CD14-positive monocyte (primary cell): ENCODE results near the gene RASD2. TPM values are rescaled to one million over a fixed set of nuclear protein-coding genes. Genes with fewer than 3 reads are reported as not detected.

Source experiments
- DNase-seq, 3 donors: peaks; one replicate each; pipeline ENCODE4 v3.0.0-alpha.2; 2011 to 2022
- H2AFZ ChIP-seq: 2 replicates; pipeline ENCODE4 v1.6.0; 2012; ENCODE audit warnings: mild to moderate bottlenecking, low read depth, low read length, inconsistent platforms; ENCODE audit not compliant: insufficient read depth, poor library complexity, severe bottlenecking
- H3K27ac ChIP-seq, 2 donors: 1 replicate in 1 of 2; 2 replicates in 1 of 2; pipeline ENCODE4 v1.5.1; 2012 to 2013; ENCODE audit warnings: low read length in 2 of 2, control low read depth in 1 of 2, inconsistent platforms in 1 of 2, low read depth in 1 of 2, mild to moderate bottlenecking in 1 of 2
- H3K27me3 ChIP-seq, 2 donors: one replicate each; pipeline versions ENCODE4 v1.6.0 to v1.6.1; 2011 to 2013; ENCODE audit warnings: low read length in 2 of 2; ENCODE audit not compliant: control insufficient read depth in 2 of 2, insufficient read depth in 2 of 2
- H3K36me3 ChIP-seq, 2 donors: replicated peaks in 1 of 2; 1 replicate in 1 of 2; 2 replicates in 1 of 2; pipeline versions ENCODE4 v1.5.1 to v1.6.1; 2012 to 2013; ENCODE audit warnings: low read length in 2 of 2, control low read depth in 1 of 2, inconsistent platforms in 1 of 2, mild to moderate bottlenecking in 1 of 2; ENCODE audit not compliant: insufficient read depth in 2 of 2, control insufficient read depth in 1 of 2
- H3K4me1 ChIP-seq, 2 donors: 1 replicate in 1 of 2; 2 replicates in 1 of 2; pipeline versions ENCODE4 v1.5.1 to v1.6.1; 2012 to 2013; ENCODE audit warnings: low read length in 2 of 2, control low read depth in 1 of 2, inconsistent platforms in 1 of 2, mild to moderate bottlenecking in 1 of 2, moderate library complexity in 1 of 2; ENCODE audit not compliant: insufficient read depth in 2 of 2, control insufficient read depth in 1 of 2
- H3K4me2 ChIP-seq: replicated peaks from 2 replicates; pipeline ENCODE3; 2012; ENCODE audit warnings: low read length, moderate library complexity, mild to moderate bottlenecking; ENCODE audit not compliant: poor library complexity, severe bottlenecking; ENCODE audit errors: extremely low read depth
- H3K4me3 ChIP-seq, 3 experiments: fragments of 200-600 bp in 1 of 3; sonication (generic) in 1 of 3; replicated peaks in 1 of 3; 1 replicate in 2 of 3; 2 replicates in 1 of 3; pipeline ENCODE4 v1.5.1; 2011 to 2013; ENCODE audit warnings: low read length in 3 of 3, mild to moderate bottlenecking in 3 of 3, control low read depth in 2 of 3, low read depth in 2 of 3, inconsistent platforms in 1 of 3, moderate library complexity in 1 of 3
- H3K79me2 ChIP-seq: 2 replicates; pipeline ENCODE4 v1.6.0; 2012; ENCODE audit warnings: mild to moderate bottlenecking, control low read depth, inconsistent platforms, low read length, moderate library complexity; ENCODE audit not compliant: insufficient read depth
- H3K9ac ChIP-seq: 2 replicates; pipeline ENCODE4 v1.6.0; 2017; ENCODE audit warnings: low read length, mild to moderate bottlenecking; ENCODE audit not compliant: insufficient read depth, poor library complexity, severe bottlenecking
- H3K9me3 ChIP-seq, 2 donors: replicated peaks in 1 of 2; 1 replicate in 1 of 2; 2 replicates in 1 of 2; pipeline versions ENCODE4 v1.5.1 to v1.6.1; 2012 to 2013; ENCODE audit warnings: low read length in 2 of 2, control low read depth in 1 of 2; ENCODE audit not compliant: control insufficient read depth in 1 of 2, insufficient read depth in 1 of 2
- H4K20me1 ChIP-seq: 2 replicates; pipeline ENCODE4 v1.6.0; 2012; ENCODE audit warnings: mild to moderate bottlenecking, low read length, control low read depth, moderate library complexity; ENCODE audit not compliant: insufficient read depth
- H3K27ac Mint-ChIP-seq, 7 donors: one replicate each; pipeline ENCODE4 v1.8.0; 2020; ENCODE audit warnings: mild to moderate bottlenecking in 7 of 7, mixed read lengths in 7 of 7, moderate library complexity in 6 of 7, inconsistent platforms in 2 of 7
- H3K27me3 Mint-ChIP-seq, 3 donors: one replicate each; pipeline ENCODE4 v1.8.0; 2021 to 2022; ENCODE audit warnings: low read depth in 3 of 3, mild to moderate bottlenecking in 3 of 3, mixed read lengths in 3 of 3, moderate library complexity in 3 of 3, inconsistent platforms in 1 of 3
- H3K36me3 Mint-ChIP-seq, 2 donors: one replicate each; pipeline ENCODE4 v1.8.0; 2020; ENCODE audit warnings: mixed read lengths in 2 of 2, inconsistent platforms in 1 of 2, mild to moderate bottlenecking in 1 of 2
- H3K4me1 Mint-ChIP-seq: one replicate; pipeline ENCODE4 v1.8.0; 2020; ENCODE audit warnings: mild to moderate bottlenecking, mixed read lengths
- H3K4me3 Mint-ChIP-seq, 2 donors: one replicate each; pipeline ENCODE4 v1.8.0; 2020; ENCODE audit warnings: mild to moderate bottlenecking in 2 of 2, mixed read lengths in 2 of 2, moderate library complexity in 1 of 2
- H3K9me3 Mint-ChIP-seq, 7 donors: one replicate each; pipeline ENCODE4 v1.8.0; 2020 to 2022; ENCODE audit warnings: mixed read lengths in 7 of 7, mild to moderate bottlenecking in 6 of 7, moderate library complexity in 6 of 7, inconsistent platforms in 2 of 7
- WGBS: methylation state at CpG from one replicate; pipeline ENCODE4 v1.1.5; 2013; ENCODE audit warnings: missing lambda C conversion rate; ENCODE audit not compliant: insufficient coverage; 5-methylcytosine and 5-hydroxymethylcytosine counted together
- intact Hi-C, 2 donors: fragments of 100-400 bp; cut with micrococcal nuclease; formaldehyde crosslinking; loops; one replicate each; pipeline versions ENCODE4 v1.15.0 to v1.15.1; 2023
- polyA plus RNA-seq, 3 donors: library from polyadenylated mRNA; depleted of rRNA in 1 of 3; unstranded in 2 of 3; stranded (reverse) in 1 of 3; fragments of 300-500 nt in 2 of 3; fragments of >200 nt in 1 of 3; fragmentation: Illumina TruSeq in 2 of 3; gene quantifications; 1 replicate in 2 of 3; 2 replicates in 1 of 3; pipeline ENCODE4 v1.2.3, GENCODE V29; 2012 to 2021
- TF ChIP-seq, protein P1 (sequence below): fragments of 200-600 bp; IDR thresholded peaks from one replicate; pipeline ENCODE4 v1.8.0; 2022; ENCODE audit warnings: antibody characterized with exemption, mild to moderate bottlenecking

RASD2 gene
- polyA plus RNA-seq, 3 donors, result 0.29 TPM; not detected in 2

GRCh38 chr22:35510481-35510934 lies 30.1 kb upstream of the RASD2 start:
- Mint-ChIP-seq H3K4me3 (no peak overlapping the region), H3K36me3 (no peaks in the 10 kb centered on the region), H3K27ac (peak overlapping the region in 3 of 7 donors; percentile 14 to 42 (median 37)), H3K27me3 (peaks cover 3 to 14% (median 8%) of the 10 kb centered on the region in 3 donors), H3K9me3 (no peaks in the 10 kb centered on the region), H3K4me1 (peaks cover 16% of the 10 kb centered on the region)
- peak overlapping the region; percentile 72 for H2AFZ ChIP-seq
- H3K27me3 ChIP-seq, result peaks cover 0 to 9% of the 10 kb centered on the region in 2 donors
- intact Hi-C loops, result no loop called here
- H3K79me2 ChIP-seq, result no peaks in the 10 kb centered on the region
- TF ChIP-seq, protein P1, sequence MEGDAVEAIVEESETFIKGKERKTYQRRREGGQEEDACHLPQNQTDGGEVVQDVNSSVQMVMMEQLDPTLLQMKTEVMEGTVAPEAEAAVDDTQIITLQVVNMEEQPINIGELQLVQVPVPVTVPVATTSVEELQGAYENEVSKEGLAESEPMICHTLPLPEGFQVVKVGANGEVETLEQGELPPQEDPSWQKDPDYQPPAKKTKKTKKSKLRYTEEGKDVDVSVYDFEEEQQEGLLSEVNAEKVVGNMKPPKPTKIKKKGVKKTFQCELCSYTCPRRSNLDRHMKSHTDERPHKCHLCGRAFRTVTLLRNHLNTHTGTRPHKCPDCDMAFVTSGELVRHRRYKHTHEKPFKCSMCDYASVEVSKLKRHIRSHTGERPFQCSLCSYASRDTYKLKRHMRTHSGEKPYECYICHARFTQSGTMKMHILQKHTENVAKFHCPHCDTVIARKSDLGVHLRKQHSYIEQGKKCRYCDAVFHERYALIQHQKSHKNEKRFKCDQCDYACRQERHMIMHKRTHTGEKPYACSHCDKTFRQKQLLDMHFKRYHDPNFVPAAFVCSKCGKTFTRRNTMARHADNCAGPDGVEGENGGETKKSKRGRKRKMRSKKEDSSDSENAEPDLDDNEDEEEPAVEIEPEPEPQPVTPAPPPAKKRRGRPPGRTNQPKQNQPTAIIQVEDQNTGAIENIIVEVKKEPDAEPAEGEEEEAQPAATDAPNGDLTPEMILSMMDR, result no peak
- H3K9ac ChIP-seq, result no peak overlapping the region
- H3K4me3 ChIP-seq, result no peak overlapping the region
- 83% methylated on average over 2 of the region's 6 CpGs for WGBS
- H4K20me1 ChIP-seq, result no peaks in the 10 kb centered on the region
- no peaks in the 10 kb centered on the region for H3K36me3 ChIP-seq
- DNase-seq, result peak; percentile 18 to 44 (median 20)
- H3K9me3 ChIP-seq, result no peaks in the 10 kb centered on the region
- H3K27ac ChIP-seq, result no peak overlapping the region
- peaks cover 10 to 16% of the 10 kb centered on the region in 2 donors for H3K4me1 ChIP-seq
- H3K4me2 ChIP-seq, result no peak overlapping the region

GRCh38 chr22:35510951-35511350 lies 29.7 kb upstream of the RASD2 start:
- H3K4me3 Mint-ChIP-seq, result no peak overlapping the region
- H3K4me2 ChIP-seq, result no peak overlapping the region
- 87% methylated on average over 2 of the region's 4 CpGs for WGBS

More at GRCh38 chr22:35510951-35511350, 29.7 kb upstream of the RASD2 start:
- no peak overlapping the region for H3K27ac ChIP-seq
- Mint-ChIP-seq H3K4me1 (peaks cover 16% of the 10 kb centered on the region), H3K27ac (peak overlapping the region in 3 of 7 donors; percentile 14 to 42 (median 37)), H3K9me3 (no peaks in the 10 kb centered on the region), H3K36me3 (no peaks in the 10 kb centered on the region), H3K27me3 (peaks cover 4 to 17% (median 8%) of the 10 kb centered on the region in 3 donors)
- H3K79me2 ChIP-seq, result no peaks in the 10 kb centered on the region
- H3K4me1 ChIP-seq, result peaks cover 10 to 16% of the 10 kb centered on the region in 2 donors
- no peaks in the 10 kb centered on the region for H3K9me3 ChIP-seq
- TF ChIP-seq, protein P1, result no peak
- intact Hi-C loops, result no loop called here
- no peaks in the 10 kb centered on the region for H3K36me3 ChIP-seq
- no peak overlapping the region for H3K9ac ChIP-seq
- no peak overlapping the region for H2AFZ ChIP-seq
- no peak overlapping the region for H3K4me3 ChIP-seq
- H4K20me1 ChIP-seq, result no peaks in the 10 kb centered on the region
- no peak for DNase-seq
- peaks cover 0 to 9% of the 10 kb centered on the region in 2 donors for H3K27me3 ChIP-seq
